Thymus (tissue), 11 donors: ENCODE data around the gene TMEM184A. TPM values are rescaled to one million over a fixed set of nuclear protein-coding genes. Genes with fewer than 3 reads are reported as not detected.
A peak's percentile ranks its signal among the peaks of the same experiment; 100 is the strongest.

ENCODE experiments used
- DNase-seq, 9 donors: peaks; one replicate each; pipeline ENCODE4 v3.0.0-alpha.2; 2013; ENCODE audit warnings: low spot score in 9 of 9, low read depth in 6 of 9, missing footprints in 1 of 9
- H3K27ac ChIP-seq, 2 donors: one replicate each; pipeline ENCODE4 v1.5.1; 2013; ENCODE audit warnings: control low read depth in 1 of 2, low read depth in 1 of 2, low read length in 1 of 2, mild to moderate bottlenecking in 1 of 2, moderate library complexity in 1 of 2
- H3K27me3 ChIP-seq, 2 donors: one replicate each; pipeline ENCODE4 v1.5.1; 2013; ENCODE audit warnings: low read length in 1 of 2; ENCODE audit not compliant: control insufficient read depth in 2 of 2, insufficient read depth in 1 of 2
- H3K36me3 ChIP-seq, 2 donors: one replicate each; pipeline ENCODE4 v1.5.1; 2013; ENCODE audit warnings: low read length in 1 of 2, mild to moderate bottlenecking in 1 of 2, moderate library complexity in 1 of 2; ENCODE audit not compliant: control insufficient read depth in 2 of 2, insufficient read depth in 2 of 2
- H3K4me1 ChIP-seq, 2 donors: one replicate each; pipeline ENCODE4 v1.5.1; 2013; ENCODE audit warnings: low read length in 2 of 2; ENCODE audit not compliant: control insufficient read depth in 2 of 2, insufficient read depth in 2 of 2
- H3K4me3 ChIP-seq, 2 donors: one replicate each; pipeline ENCODE4 v1.5.1; 2013; ENCODE audit warnings: low read length in 2 of 2, control low read depth in 1 of 2, mild to moderate bottlenecking in 1 of 2
- H3K9me3 ChIP-seq, 2 donors: one replicate each; pipeline ENCODE4 v1.5.1; 2013; ENCODE audit warnings: low read length in 1 of 2, mild to moderate bottlenecking in 1 of 2; ENCODE audit not compliant: control insufficient read depth in 2 of 2, insufficient read depth in 1 of 2
- WGBS: extraction: QIAGEN DNeasy Blood & Tissue Kit; methylation state at CpG from one replicate; pipeline ENCODE4 v1.1.7; 2013; 5-methylcytosine and 5-hydroxymethylcytosine counted together
- polyA plus RNA-seq: library from polyadenylated mRNA; stranded (reverse); fragments of 200-250 nt; gene quantifications from one replicate; pipeline ENCODE4 v1.2.3, GENCODE V29; 2013
- total RNA-seq: library from RNA; stranded (reverse); fragments of 120-200 nt; gene quantifications from one replicate; pipeline ENCODE4 v1.2.4, GENCODE V29; 2013
- donor health status: healthy.

TMEM184A gene
- total and polyA plus RNA-seq, 2 donors = 0.47 to 5.6 TPM

DNA sequence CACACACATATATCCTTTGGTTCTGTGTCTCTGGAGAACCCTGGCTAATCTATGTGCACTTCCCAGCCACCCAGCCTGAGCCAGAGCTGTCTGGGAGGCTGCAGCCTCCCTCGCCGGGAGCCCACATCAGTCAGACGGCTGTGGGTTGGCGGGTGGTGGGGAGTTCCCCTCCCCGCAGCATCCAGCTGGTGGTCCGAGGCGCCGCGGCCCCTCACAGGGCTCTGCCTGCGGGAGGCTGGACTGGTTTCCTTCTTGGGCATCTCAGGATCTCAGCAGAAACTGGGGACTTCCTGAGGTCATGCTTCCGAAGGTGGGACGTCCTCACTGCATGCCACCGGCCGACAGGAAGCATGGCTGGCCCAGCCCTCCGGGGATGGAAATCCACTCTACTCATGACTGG is 35.9 kb upstream of the TMEM184A start:
- DNase-seq = peak in 6 of 9 donors; percentile 19 to 61 (median 30)

DNA sequence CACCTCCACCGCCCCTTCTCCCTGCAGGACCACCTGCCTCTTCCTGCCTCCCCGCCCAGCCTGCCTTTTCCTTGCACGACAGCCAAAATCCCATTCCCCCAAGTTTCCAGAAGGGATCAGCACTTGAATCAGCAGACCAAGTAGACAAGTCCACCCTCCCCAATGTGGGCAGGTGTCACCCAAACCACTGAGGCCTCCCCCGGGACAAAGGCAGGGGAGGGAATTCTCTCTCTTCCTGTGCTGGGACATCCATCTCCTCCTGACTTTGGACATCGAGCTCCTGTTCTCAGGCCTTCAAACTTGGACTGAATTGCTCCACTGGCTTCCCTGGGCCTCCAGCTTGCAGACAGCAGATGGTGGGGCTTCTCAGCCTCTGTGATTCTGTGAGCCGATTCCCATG is 35.4 kb upstream of the TMEM184A start:
- Histone ChIP-seq H3K4me1 (peaks cover 29 to 46% of the 10 kb centered on the region in 2 donors), H3K27me3 (peaks cover 0 to 10% of the 10 kb centered on the region in 2 donors), H3K4me3 (no peak overlapping the region), H3K9me3 (peaks cover 1 to 15% of the 10 kb centered on the region in 2 donors), H3K36me3 (no peaks in the 10 kb centered on the region), H3K27ac (peak overlapping the region in 1 of 2 donors; percentile 91)
- DNase-seq = no peak
- WGBS = 50% methylated on average over 6 of the region's 6 CpGs

More for the DNA sequence above, 35.9 kb upstream of the TMEM184A start:
- Histone ChIP-seq H3K27ac (peak overlapping the region; percentile 43 to 91), H3K36me3 (no peaks in the 10 kb centered on the region), H3K27me3 (peaks cover 0 to 10% of the 10 kb centered on the region in 2 donors), H3K4me3 (peak overlapping the region; percentile 15 to 26), H3K4me1 (peaks cover 29 to 46% of the 10 kb centered on the region in 2 donors), H3K9me3 (peaks cover 1 to 15% of the 10 kb centered on the region in 2 donors)
- WGBS = under 1% methylated on average over 15 of the region's 15 CpGs

DNA sequence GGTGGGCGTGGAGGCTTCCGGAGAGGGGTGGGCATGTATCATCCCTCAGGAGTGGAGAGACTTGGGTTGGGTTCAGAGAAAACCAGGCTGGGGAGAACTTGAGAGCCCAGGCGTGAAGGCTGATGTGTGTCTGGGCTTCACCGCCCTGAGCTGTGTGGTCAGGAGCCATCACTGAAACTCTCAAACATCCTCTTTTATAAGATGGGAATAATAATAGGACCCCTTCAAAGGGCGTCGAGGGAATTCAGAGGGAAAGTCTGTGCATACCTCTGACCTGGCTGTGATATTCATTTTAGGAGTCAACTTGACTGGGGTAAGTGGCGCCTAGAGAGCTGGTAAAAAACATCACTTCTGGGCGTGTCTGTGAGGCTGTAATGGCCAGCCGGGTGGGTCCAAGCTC is 34.9 kb upstream of the TMEM184A start:
- H3K36me3 ChIP-seq = no peaks in the 10 kb centered on the region
- peaks cover 1 to 19% of the 10 kb centered on the region in 2 donors for H3K9me3 ChIP-seq
- no peak overlapping the region for H3K4me3 ChIP-seq
- H3K4me1 ChIP-seq = peaks cover 29 to 46% of the 10 kb centered on the region in 2 donors
- H3K27me3 ChIP-seq = peaks cover 0 to 10% of the 10 kb centered on the region in 2 donors
- DNase-seq = no peak
- peak overlapping the region in 1 of 2 donors; percentile 91 for H3K27ac ChIP-seq
- WGBS = 85% methylated on average over 9 of the region's 9 CpGs

DNA sequence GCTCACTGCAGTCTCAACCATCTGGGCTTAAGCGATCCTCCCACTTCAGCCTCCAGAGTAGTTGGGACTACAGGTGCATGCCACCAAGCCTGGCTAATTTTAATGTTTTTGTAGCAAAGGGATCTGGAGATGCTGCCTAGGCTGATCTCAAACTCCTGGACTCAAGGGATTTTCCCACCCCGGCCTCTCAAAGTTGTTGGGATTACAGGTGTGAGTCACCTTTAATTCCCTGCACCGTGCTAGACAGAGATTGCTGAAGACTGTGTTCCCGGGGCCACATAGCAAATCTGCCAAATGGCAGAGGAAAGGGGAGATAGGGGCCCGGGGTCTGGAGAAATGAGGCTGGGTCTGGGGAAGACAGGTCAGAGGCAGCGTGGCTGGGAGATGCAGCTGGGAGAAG is 34.5 kb upstream of the TMEM184A start:
- Histone ChIP-seq H3K36me3 (no peaks in the 10 kb centered on the region), H3K4me1 (peaks cover 29 to 46% of the 10 kb centered on the region in 2 donors), H3K9me3 (peaks cover 1 to 22% of the 10 kb centered on the region in 2 donors), H3K27me3 (peaks cover 0 to 10% of the 10 kb centered on the region in 2 donors), H3K27ac (peak overlapping the region in 1 of 2 donors; percentile 43), H3K4me3 (no peak overlapping the region)
- DNase-seq = no peak
- 85% methylated on average over 6 of the region's 6 CpGs for WGBS

DNA sequence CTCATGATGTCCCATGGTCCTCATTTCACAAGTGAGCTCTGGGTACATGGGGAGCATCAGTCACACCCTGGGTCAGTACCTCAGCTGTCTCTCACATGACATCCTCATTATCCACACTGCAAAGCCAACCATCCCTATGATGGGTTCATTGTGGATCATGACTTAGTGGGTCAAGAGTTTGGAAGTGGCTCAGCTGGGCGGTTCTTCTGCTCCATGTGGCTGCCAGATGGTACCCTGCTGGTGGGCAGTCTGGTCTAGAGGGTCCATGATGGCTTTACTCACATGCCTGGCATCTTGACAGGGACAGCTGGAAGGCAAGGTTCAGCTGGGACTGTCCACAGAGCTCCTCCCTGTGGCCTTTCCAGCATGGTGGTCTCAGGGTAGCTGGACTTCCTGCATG is 33.0 kb upstream of the TMEM184A start:
- peaks cover 1 to 22% of the 10 kb centered on the region in 2 donors for H3K9me3 ChIP-seq
- peaks cover 29 to 46% of the 10 kb centered on the region in 2 donors for H3K4me1 ChIP-seq
- 98% methylated on average over 1 of the region's 1 CpG for WGBS
- H3K36me3 ChIP-seq = no peaks in the 10 kb centered on the region
- no peak overlapping the region for H3K27ac ChIP-seq
- no peak overlapping the region for H3K4me3 ChIP-seq
- DNase-seq = no peak
- H3K27me3 ChIP-seq = peaks cover 0 to 10% of the 10 kb centered on the region in 2 donors

DNA sequence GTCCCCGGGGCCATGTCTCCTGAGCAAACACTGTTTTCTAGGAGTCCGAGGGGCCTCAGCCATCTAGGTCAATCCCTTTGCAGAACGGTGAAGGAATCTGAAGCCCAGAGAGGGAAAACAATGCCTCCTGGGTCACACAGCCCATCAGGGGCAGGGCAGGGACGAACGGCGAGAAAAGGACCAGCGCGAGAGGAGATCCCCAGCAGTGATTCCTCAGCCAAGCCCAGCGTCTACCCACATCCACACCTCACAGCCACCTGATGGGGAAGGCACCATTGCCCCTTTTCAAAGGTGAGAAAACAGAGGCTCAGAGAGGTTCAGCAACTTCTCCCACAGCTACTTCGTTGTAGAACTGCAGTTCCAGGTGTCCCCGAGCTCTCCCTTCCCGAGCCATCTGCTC is 31.7 kb upstream of the TMEM184A start:
- Histone ChIP-seq H3K9me3 (peaks cover 1 to 22% of the 10 kb centered on the region in 2 donors), H3K27ac (no peak overlapping the region), H3K4me1 (peaks cover 24 to 40% of the 10 kb centered on the region in 2 donors), H3K36me3 (no peaks in the 10 kb centered on the region), H3K27me3 (peaks cover 0 to 5% of the 10 kb centered on the region in 2 donors), H3K4me3 (no peak overlapping the region)
- WGBS = 95% methylated on average over 12 of the region's 12 CpGs
- no peak for DNase-seq

DNA sequence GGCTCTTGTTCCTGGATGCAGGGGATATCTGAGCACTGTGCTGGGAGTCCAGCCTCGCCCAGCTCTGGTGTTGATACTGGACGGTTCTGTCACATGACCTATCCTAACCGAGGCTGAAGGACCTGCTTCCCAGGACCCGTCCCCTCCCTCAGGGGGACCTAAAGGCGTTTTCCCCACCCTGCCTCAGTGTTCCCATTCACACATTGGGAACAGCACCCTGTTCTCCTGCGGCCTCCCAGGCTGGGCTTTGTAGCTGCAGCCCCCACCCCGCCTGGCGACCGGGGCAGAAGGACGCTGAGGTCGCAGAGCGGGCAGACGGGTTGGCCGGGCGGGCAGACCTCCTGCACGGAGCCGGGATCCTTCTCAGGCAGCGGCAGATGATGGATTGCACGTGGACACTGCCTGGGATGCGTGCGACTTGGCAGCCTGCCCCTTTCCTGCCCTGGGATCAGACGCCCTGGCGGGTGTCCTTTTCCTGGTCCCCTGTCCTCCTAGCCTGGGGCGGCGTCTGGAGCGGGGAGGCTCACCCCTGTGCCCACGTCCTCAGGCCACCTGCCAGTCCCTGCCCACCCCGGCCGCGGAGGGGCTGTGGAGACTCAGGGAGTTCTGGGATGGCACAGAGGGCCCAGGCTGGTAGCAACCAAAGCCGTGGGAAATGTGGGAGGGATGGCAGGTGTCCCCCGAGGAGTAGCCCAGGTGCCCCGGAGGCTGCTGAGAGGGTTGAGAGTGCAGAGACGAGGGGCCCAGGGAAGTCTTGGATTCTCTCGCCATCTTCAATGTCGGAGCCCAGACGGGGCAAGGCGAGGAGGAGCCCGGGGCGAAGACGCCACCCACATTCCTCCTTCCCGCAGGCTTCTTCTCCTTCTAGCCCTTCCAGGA is 31.1 kb upstream of the TMEM184A start:
- DNase-seq = no peak
- peaks cover 0 to 3% of the 10 kb centered on the region in 2 donors for H3K27me3 ChIP-seq

DNA sequence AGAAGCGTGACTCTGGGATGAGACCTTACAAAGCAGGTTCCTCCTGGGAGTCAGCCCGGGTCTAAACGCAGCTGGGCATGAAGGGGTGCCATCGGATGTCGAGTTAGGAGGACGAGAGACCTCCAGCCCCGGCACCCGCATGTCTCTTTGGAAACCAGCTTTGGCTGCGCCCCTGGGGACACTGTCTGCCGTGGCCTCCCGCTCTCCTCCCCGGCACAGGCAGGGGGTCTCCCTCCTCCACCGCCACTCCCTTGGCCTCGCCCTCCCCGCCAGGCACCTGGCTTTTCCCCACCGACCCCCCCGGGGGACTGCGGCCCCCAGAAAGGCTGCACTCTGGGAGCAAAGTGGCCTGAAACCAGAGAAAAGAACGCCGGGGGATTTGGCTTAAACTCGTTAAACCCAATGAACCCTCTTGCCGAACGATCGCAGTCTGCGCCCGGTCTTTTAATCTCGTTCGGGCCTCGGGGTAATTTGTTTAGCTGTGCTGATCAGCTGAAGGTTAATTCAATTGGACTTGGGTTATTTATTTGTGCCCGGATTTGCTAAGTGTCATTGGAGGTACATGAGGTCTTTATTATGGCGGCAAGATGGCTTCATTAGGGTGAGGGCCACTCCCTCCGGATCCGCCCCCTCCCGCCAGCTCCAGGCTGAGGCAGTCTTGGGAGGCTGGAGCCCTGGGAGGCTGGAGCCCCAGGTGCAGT is 30.3 kb upstream of the TMEM184A start:
- Histone ChIP-seq H3K27me3 (no peaks in the 10 kb centered on the region), H3K27ac (no peak overlapping the region), H3K36me3 (no peaks in the 10 kb centered on the region), H3K4me1 (peaks cover 12 to 26% of the 10 kb centered on the region in 2 donors), H3K4me3 (no peak overlapping the region), H3K9me3 (peaks cover 1 to 22% of the 10 kb centered on the region in 2 donors)
- DNase-seq = no peak
- 97% methylated on average over 34 of the region's 34 CpGs for WGBS

More for the DNA sequence above, 31.1 kb upstream of the TMEM184A start:
- Histone ChIP-seq H3K36me3 (no peaks in the 10 kb centered on the region), H3K4me1 (peaks cover 20 to 34% of the 10 kb centered on the region in 2 donors), H3K9me3 (peaks cover 1 to 22% of the 10 kb centered on the region in 2 donors), H3K4me3 (no peak overlapping the region), H3K27ac (no peak overlapping the region)
- WGBS = 91% methylated on average over 42 of the region's 42 CpGs
